ENCODE data around the gene MYO9A. TPM values are rescaled to one million over a fixed set of nuclear protein-coding genes. Genes with fewer than 3 reads are reported as not detected.
"Not testable (repeated sequence)": the region's sequence is repeated elsewhere in the genome, so short reads cannot be mapped to it uniquely, and the experiment has no call there.

Gene MYO9A
- total RNA-seq, 1 donor from 2014 or later = 73.4 TPM

- DNase-seq (ENCODE audit: low spot score) = no peak
These were observed 80.6 kb downstream of the MYO9A start for GRCh38 chr15:72037321-72037720.

- no peak for DNase-seq (ENCODE audit: low spot score)
These were observed 82.9 kb downstream of the MYO9A start for GRCh38 chr15:72034859-72035650.

- no peak for DNase-seq (ENCODE audit: low spot score)
These were observed 83.6 kb downstream of the MYO9A start for GRCh38 chr15:72034351-72034750.

- no peak for DNase-seq (ENCODE audit: low spot score)
These were observed 84.2 kb downstream of the MYO9A start for GRCh38 chr15:72033711-72034110.

- no peak for DNase-seq (ENCODE audit: low spot score)
These were observed 84.7 kb downstream of the MYO9A start for GRCh38 chr15:72033285-72033684.

GRCh38 chr15:72021604-72022003, 96.3 kb downstream of the MYO9A start:
- DNase-seq (ENCODE audit: low spot score) = no peak

- no peak for DNase-seq (ENCODE audit: low spot score)
These were observed 97.2 kb downstream of the MYO9A start for GRCh38 chr15:72020799-72021198.

GRCh38 chr15:72014555-72014954, 103.4 kb downstream of the MYO9A start:
- not testable (repeated sequence) for DNase-seq (ENCODE audit: low spot score)

- DNase-seq (ENCODE audit: low spot score) = no peak
These were observed 104.2 kb downstream of the MYO9A start for GRCh38 chr15:72013703-72014102.

GRCh38 chr15:72011302-72011942, 106.5 kb downstream of the MYO9A start:
- DNase-seq (ENCODE audit: low spot score) = no peak

GRCh38 chr15:72009222-72009621, 108.7 kb downstream of the MYO9A start:
- no peak for DNase-seq (ENCODE audit: low spot score)

GRCh38 chr15:72006382-72006781, 111.6 kb downstream of the MYO9A start:
- no peak for DNase-seq (ENCODE audit: low spot score)

- DNase-seq (ENCODE audit: low spot score) = no peak
These were observed 112.5 kb downstream of the MYO9A start for GRCh38 chr15:72005483-72005882.

- DNase-seq (ENCODE audit: low spot score) = no peak
These were observed 118.1 kb downstream of the MYO9A start for GRCh38 chr15:71999807-72000206.

- DNase-seq (ENCODE audit: low spot score) = not testable (repeated sequence)
These were observed 119.2 kb downstream of the MYO9A start for GRCh38 chr15:71998717-71999116.

- DNase-seq (ENCODE audit: low spot score) = no peak
These were observed 120.3 kb downstream of the MYO9A start for GRCh38 chr15:71997691-71998090.

GRCh38 chr15:71975816-71976150, 142.2 kb downstream of the MYO9A start:
- DNase-seq (ENCODE audit: low spot score) = no peak

GRCh38 chr15:71974211-71974610, 143.7 kb downstream of the MYO9A start:
- no peak for DNase-seq (ENCODE audit: low spot score)

- no peak for DNase-seq (ENCODE audit: low spot score)
These were observed 144.6 kb downstream of the MYO9A start for GRCh38 chr15:71973366-71973765.

- DNase-seq (ENCODE audit: low spot score) = no peak
These were observed 146.0 kb downstream of the MYO9A start for GRCh38 chr15:71971905-71972304.

GRCh38 chr15:71970435-71970834, 147.5 kb downstream of the MYO9A start:
- no peak for DNase-seq (ENCODE audit: low spot score)

- DNase-seq (ENCODE audit: low spot score) = no peak
These were observed 155.4 kb downstream of the MYO9A start for GRCh38 chr15:71962537-71962936.

GRCh38 chr15:71957026-71957425, 160.9 kb downstream of the MYO9A start:
- no peak for DNase-seq (ENCODE audit: low spot score)

- no peak for DNase-seq (ENCODE audit: low spot score)
These were observed 166.8 kb downstream of the MYO9A start for GRCh38 chr15:71951134-71951533.

Measured in ureter (tissue), 1 donor.